Measurements from ENCODE around the gene NODAL. TPM values are rescaled to one million over a fixed set of nuclear protein-coding genes. Genes with fewer than 3 reads are reported as not detected.

Gene NODAL
- polyA plus RNA-seq, 4 donors, result 0.13 to 0.61 (median 0.34) TPM

DNA sequence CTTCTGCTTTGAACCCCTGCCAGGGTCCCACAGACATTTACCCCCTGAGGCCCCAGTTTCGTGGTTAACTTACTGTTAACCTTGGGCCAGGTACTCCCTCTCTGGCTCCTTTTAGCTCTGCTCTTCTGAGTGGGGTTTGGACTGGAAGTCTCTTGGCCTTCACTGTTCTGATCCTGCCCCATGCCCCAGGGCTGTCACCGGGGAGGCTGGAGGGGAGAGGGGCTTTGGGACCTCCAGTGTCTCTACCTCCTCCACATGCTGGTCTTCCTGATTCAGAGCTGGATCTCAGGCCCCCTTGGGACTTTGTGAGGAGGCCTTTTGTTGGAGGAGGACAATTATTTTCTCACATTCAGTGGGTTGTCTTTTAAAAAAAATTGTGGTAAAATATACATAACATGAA, 24.4 kb upstream of the NODAL start:
- DNase-seq (ENCODE audit: low read depth in 4 of 4, low spot score in 2 of 4), result no peak

DNA sequence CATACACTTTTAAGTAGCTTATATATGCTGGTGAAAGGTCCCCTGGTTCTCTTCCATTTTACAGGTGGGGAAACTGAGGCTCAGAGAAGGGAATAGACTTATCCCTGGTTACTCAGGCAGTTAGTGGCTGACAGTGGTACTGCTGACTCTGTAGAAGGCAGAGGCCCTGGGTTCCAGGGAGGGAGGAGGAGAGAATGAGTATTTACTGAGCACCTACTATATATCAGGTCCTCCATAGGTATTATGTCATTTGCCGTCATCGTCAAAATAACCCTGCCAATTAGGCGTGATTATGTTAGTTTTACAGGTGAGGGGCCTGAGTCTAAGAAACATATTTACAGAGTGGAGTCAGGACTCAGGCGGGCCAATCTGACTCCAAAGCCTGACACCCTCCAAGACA, 23.8 kb upstream of the NODAL start:
- DNase-seq (ENCODE audit: low read depth in 4 of 4, low spot score in 2 of 4), result no peak

DNA sequence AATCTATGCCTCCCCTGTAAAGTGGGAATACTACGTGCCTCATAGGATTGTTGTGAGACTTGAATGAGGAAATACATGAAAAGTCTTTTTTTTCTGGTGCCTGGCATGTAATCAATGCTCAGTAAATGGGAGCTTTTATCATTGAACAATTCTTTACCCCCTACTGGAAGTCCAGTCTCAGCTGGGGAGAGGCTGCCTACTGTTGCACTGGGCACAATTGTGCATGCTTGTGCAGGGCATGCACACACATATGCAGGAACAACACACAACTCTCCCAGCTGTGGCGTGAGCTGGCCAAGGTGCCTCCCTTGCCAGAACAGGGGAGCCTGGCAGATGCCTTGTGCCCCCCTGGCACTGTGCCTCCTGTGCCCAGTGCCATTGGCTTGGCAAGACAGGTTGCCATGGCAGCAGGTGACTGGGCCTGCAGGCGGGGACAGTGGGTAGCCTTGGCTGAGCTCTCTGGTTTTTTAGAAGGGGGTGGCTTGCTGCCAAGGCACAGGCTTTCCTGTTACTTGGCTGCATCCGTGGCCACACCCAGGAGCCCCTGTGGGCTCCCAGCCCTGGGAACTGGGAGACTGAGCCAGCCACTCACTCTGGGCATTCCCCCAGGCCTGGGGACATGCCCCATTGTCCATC, 21.0 kb upstream of the NODAL start:
- no peak for DNase-seq (ENCODE audit: low read depth in 4 of 4, low spot score in 2 of 4)

DNA sequence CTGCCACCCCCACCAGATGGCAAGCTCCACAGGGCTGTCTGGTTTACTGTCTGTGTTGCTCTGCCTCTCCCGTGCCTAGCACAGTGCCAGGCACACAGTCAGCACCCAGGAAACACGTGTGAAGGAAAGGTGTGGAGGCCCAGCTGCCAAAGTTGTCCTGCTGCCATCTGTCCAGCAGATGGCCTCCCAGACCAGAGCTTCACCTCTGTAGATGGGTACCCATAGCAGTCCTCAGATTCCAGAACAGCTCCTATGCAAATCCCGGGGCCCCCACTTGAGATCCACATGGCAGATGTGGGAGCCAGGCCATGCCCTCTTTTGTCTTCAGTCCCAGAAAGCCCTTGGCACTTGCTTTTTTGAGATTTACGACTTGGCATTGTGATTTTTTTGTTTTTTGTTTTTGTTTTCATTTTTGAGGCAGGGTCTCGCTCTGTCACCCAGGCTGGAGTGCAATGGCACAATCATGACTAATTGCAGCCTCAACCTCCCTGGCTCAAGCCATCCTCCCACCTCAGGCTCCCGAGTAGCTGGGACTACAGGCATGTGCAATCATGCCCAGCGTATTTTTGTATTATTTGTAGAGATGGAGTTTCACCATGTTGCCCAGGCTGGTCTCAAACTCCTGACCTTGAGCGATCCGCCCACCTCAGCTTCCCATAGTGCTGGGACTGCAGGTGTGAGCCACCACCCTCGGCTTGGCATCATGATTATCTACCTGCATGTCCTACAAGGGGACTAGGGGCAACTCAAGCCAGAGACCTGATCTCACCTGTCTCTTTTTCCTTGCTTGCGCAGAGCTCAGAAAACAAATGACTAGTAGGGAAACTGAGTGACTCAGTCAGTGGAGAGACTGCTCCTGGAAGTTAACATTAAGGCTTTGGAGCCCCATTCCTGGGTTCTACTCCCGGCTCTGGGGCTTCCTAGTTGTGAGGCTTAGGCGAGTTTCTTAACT, 20.2 kb upstream of the NODAL start:
- no peak for DNase-seq (ENCODE audit: low read depth in 4 of 4, low spot score in 2 of 4)

DNA sequence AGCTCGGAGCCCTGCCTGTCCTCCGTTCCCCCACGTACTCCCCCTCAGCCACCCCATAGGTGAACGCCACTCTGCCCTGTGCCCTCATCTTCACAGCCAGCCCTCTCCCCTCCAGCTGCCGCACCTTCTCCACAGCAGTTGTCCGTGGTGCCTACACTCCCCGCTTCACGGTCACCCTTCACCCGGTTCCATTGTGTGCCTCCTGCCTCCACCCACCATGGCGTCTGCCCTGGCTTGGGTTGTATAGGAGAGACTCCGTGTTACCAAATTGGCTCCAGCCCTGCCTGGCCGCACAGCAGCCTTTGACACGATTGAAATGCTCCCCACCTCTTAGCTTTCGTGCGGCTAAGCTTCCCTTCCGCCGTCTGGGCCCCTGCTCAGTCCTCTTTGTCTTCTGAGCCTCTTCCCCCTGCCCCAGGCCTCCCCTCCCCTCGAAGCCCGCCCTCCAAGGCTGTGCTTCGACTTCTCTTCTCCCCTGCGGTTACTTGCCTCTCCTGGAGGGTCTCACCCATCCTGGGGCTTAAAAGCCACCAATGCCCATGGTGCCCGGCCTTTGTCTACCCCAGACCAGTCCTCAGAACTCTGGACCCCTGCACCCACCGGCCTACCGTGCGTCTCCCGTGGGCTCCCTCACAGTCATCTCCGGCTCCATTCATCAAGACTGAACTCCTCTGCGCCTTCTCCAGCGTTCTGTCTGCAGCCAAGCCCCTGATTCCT, 18.5 kb upstream of the NODAL start:
- no peak for DNase-seq (ENCODE audit: low read depth in 4 of 4, low spot score in 2 of 4)

DNA sequence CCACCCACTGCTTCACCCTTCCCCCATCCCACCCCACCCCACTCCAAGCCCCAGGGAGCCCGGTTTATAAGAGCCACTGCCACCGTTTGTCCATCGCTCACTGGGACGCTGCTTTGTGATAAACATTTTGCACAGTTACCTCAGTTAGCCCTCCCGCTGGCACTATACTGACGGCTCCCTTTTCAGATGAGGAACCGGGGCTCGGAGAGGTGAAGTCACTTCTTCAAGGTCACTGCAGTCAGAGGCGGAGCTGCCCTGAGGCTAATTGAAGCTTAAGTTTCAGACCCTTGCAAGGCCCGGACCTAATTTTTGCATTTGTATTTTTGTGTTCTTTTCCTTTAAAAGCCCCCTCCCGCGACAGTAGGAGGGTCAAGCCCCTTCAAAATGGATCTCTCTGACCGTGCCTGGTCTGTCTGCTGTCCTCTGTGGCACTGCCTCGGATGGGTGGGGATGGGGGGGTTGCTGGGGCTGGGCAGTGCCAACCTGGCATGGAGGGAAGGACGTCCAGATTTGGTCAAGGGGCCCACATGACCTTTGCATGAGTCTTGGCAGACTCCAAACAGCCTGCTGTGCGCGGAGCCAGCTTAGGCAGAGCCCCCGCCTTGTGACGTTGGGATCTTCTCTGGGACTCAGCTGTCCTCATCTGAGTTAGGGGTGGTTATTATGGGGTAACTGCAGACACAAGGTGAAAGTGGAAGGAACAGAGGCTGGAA, 17.7 kb upstream of the NODAL start:
- DNase-seq (ENCODE audit: low read depth in 4 of 4, low spot score in 2 of 4), result no peak

DNA sequence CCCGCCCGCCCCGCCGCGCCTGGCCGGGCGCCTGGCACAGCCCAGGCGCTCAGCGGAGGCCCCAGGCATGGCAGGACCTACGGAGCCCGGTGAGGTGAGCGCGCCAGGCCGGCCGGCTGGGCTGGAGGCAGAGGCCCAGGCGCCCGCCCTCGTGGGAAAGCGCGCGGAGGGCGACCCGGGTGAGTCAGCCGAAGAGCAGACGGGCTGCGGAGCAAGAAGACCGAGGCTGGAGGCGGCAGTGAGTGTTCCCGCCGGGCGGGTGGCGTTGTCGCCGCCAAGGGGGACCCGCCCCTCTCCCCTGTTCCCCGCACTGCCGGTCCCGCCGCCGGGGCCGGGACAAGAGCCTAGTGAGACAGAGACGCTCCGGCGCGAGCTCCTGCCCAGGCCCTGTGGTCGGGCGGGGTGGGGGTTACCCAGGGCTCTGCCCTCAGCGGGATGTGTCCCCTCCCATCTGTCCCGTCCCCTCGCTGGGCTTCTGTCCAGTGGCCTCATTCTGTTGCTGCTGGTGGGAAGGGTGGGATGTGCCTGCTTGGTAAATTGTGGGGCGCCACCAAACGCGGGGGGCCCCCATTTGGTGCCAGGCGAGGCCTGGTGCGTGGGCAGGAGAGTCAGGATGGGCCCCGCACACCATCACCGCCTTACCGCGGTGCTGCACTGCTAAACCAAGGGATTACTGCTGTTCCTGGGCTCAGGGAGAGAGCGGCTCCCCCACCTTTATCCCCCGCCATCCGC, 17.0 kb upstream of the NODAL start:
- no peak for DNase-seq (ENCODE audit: low read depth in 4 of 4, low spot score in 2 of 4)

DNA sequence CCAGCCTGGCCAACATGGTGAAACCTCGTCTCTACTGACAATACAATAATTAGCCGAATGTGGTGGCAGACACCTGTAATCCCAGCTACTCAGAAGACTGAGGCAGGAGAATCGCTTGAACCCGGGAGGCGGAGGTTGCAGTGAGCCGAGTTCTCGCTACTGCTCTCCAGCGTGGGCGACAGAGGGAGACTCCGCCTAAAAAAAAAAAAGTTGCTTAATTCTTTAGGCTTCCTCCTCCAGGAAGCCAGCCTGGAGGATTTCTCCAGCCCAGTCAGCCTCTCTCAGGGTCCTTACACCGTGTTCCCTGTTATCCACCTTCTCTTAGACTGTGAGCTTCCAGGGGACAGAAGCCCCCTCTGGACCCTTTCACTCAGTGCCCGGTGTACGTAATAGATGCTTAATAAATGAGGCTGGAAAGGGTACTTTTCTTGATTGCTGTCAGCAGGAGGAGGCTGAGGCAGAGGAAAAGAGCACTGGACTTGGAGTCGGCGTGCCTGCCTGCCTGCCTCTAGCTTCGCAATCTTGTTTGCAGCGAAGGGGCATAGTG, 16.4 kb upstream of the NODAL start:
- no peak for DNase-seq (ENCODE audit: low read depth in 4 of 4, low spot score in 2 of 4)

DNA sequence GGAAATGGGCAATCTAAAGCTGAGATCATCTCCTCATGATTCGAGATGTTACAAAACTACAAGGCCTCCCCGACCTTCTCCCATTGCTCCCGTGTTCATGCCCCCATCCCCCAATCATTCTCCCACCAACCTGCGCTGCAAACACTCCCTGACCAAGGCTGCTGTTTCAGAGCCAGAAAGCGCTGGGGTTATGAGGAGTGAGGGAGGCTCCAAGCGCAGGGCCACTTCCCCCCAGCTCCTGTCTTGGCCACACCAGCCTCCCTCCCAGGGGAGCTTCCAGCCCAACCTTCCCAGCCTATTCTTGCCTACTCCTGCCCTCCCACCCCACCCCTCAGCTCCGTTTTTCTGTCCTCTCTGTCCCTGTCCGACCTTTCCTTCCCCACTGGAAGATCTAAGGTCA, 14.7 kb upstream of the NODAL start:
- no peak for DNase-seq (ENCODE audit: low read depth in 4 of 4, low spot score in 2 of 4)

DNA sequence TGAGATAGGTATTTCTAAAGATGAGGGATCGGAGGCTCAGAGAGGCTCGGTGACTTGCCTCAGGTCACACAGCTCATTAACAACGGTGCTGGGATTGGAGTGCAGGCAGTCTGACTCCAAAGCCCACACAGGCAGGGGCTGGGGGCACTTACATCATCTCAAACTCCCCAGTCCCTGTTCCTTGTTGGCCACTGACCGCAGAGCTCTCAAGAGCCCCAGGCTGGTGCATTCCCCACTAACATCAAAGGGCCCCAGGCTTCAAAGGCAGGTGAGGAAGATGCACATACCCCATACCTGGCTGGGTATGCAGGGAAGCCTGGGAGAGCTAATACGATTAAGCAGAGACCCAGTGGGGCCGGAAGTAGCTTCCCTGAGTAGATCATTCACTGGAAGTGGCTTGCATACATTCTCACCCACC, 13.7 kb upstream of the NODAL start:
- DNase-seq (ENCODE audit: low read depth in 4 of 4, low spot score in 2 of 4), result no peak

DNA sequence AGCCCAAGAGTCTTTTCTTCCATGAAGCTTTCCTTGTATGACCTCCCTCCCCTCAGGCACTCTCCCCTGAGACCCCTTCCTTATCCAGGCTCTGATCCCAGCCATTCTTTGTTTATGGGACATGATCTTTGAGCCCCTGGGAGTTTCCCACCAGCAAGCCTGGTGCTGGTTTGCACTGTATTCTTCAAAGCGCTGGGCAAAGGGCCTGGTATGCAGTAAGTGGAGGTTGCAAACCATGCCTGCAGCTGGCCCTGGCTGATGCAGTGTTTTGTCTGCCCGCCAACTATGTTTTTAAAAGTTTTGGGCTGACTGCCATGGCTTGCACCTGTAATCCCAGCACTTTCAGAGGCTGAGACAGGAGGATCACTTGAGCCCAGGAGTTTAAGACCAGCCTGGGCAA, 6.8 kb upstream of the NODAL start:
- no peak for DNase-seq (ENCODE audit: low read depth in 4 of 4, low spot score in 2 of 4)

DNA sequence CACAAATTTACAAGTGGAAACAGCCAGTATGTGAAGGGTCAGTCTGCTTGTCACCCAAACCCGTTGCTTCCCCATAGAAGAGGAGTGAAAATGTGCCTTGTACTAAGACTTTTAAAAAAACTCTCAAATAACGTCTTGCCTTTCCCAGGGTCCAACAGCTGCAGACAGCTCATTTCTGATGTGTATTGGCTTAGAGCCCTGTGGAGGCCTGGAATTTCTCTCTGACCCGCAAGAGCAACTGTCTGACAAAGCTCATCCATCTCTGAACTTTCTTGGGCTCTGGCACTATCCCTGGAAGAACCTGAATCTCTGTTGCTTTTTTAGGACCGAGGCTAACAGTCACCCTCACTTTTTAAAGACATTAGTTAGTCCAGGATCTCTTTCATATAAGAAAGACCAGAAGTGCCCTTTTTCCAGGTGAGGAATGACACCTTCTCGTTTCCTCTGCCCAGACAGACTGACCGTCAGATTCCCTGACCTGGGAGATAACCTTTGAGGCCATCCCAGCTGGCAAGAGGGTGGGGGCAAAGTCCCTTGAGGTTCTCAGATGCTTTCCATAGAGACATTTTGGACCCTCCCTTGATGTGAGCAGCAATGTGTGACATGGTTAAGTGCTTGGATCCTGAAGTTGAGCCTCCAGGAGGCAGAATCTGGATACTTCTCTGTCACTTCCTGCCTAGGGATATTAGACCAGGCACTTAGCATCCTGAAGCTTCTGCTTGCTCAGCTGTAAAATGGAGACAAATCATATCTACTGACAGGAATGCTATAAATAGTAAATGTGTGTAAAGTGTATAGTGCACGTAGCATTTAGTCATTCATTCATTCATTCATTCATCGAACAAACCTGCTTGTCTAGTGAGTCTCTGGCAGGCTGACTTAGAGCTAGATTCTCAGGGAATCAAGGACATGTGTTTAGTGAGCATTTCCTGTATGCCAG, 4.5 kb upstream of the NODAL start:
- no peak for DNase-seq (ENCODE audit: low read depth in 4 of 4, low spot score in 2 of 4)

DNA sequence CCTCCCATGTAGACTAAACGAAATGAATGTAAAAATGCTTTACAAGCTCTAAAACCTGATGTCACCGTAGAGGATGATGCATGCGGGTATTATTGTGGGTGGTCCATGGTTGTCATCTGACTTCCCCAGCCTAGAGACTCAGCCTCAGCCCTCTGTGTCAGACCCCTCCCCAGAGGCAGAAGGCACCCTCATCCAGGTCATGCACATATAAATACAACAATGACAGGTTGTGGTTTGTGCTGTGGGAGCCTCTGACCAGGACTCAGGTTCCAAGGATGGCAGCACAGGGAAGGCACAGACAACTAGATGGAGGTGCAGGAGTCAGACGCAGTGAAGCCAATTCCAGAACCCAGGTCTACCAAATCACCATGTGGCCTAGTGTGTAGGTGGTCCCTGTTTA, 3.3 kb upstream of the NODAL start:
- no peak for DNase-seq (ENCODE audit: low read depth in 4 of 4, low spot score in 2 of 4)

DNA sequence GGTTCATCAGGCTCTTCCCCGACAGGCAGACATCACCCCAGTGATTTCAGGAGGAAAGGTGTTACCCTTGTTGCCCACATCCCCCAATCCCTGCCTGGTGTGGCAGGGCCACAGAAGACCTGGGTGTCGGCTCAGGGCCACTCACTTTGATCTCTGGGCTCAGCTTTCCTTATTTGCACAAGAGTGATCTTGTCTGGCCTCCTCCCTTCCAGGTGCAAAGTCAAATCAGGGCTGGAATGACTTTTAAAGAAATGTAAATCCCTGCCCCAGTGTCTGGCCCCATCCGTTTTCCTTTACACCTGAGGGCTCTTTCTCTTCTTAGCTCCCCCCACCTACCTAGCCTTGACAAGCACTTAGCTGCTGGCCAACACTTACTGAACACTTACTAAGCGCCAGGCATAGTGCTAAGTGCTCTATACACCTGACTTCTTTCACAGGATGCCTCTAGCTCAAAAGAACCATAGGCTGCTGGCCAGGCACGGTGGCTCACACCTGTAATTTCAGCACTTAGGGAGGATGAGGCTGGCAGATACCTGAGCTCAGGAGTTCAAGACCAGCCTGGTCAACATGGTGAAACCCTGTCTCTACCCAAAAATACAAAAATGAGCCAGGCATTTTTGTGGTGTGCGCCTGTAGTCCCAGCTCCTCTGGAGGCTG, 979 bp upstream of the NODAL start:
- no peak for DNase-seq (ENCODE audit: low read depth in 4 of 4, low spot score in 2 of 4)

DNA sequence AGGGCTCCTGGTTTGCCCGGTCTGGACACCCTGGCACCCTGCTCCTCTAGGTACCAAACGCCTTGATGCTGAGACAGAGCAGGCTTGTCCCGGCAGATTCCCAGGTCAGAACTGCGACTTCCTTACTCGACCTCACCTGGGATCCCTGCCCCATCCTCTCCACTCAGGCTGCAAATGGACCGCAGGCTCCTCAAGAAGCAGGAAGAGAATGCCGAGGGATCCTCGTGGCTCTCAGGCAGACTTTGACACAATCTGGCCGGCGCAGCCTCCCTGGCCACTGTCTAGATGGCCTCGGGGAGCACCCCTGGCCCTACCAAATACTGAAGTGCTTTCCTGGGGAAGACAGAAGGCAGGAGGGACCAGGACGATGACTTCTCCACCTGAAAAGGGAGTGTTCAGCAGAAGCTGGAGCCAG, 421 bp upstream of the NODAL start:
- DNase-seq (ENCODE audit: low read depth in 4 of 4, low spot score in 2 of 4), result no peak

DNA sequence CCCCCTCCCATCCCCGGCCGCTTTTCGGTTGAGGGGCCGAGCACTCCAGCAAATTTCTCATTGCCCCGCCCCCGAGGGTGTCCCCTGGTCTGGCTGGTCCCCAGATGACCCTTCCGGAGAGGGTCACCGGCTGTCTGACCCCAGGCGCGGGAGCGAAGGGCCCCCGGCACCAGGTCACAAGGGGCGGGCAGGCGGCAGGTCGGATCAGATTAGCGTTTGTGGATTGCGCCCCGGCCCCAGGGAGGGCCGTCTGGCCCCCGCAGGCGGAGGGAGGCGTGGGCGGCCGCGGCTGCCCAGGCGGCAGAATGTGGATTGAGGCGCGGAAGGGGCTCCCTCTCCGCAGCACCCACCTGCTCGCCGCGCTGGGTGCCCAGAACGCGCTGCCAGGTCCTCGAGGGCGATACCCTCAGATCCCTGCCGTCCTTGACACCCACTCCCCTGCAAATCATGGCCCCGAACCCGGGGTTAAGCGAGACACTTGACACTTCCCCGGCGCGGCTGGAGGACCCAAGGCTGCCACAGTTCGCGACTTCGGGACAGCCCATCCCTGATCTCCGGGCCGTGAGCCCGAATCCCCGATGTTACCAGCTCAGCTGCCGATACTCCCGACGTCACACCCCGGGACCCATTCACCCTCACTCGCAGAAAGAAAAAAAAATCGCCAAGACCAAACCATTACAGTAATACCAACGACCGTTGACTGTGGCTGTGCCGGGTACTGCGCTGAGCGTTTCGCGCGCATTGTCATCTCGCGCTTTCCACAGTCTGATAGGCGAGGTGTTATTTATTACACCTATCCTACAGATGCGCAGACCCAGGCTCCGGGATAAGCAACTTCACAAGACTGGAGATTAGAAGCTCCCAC, 953 bp downstream of the NODAL start:
- no peak for DNase-seq (ENCODE audit: low read depth in 4 of 4, low spot score in 2 of 4)

DNA sequence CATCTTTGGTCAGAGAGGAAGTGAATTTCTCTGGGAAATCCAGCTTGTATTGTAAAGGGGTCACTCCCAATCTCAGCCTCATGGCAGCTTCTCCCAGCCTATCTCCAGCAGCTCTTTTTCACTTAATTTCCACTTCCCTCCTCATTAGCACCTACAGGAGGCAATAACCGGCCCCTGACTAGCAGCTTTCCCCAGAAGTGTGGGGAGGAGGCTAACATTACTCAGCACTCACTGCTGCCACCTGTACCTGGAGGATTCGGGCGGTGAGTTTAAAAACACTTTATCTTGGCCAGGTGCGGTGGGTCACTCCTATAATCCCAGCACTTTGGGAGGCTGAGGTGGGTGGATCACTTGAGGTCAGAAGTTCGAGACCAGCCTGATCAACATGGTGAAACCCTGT, 3.8 kb downstream of the NODAL start:
- DNase-seq (ENCODE audit: low read depth in 4 of 4, low spot score in 2 of 4), result no peak
